ENCODE measurements around the gene BST2. TPM values are rescaled to one million over a fixed set of nuclear protein-coding genes. Genes with fewer than 3 reads are reported as not detected.

The BST2 gene
- total RNA-seq, 2 donors from 2014 or later: 150 to 282 TPM

DNA sequence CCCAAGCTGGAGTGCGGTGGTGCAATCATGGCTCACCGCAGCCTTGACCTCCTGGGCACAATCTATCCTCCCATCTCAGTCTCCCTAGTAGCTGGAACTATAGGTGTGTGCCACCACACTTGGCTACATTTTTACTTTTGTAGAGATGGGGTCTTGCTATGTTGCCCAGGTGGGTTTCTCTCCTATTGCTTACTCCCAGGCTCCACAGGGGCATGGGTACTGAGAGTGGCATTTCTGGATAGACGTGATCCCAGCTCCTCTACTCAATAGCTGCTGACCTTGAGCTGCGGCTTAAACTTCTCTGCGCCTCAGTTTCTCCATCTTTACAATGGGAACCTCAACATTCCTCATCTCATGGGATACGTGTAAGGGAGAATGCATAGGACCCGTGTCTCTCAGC lies 26.0 kb upstream of the BST2 start:
- no peaks in the 10 kb centered on the region for H3K9me3 Mint-ChIP-seq
- no peak for ATAC-seq

DNA sequence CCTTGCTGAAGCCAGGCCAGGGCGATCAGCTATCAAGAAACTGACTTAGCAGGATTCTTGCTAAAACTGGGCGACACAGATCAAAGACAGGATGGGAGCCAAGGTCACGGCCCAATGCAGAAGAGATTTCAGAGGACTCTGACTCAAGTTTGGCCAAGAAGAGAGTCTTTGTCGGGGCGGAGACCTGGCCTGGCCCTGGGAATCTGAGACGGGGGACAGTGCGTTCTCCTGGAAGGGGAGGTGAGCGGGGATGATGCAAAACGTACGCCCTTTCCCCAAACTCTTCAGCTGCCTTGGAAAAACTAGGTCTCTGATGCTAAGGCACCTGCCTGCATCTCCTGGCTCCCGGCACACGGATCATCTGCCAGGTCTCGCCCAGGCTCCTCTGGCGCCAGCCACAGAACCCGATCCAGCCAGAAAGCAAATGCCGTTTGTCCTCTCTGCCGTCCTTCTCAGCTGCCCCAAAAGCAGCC lies 24.2 kb upstream of the BST2 start:
- Mint-ChIP-seq H3K27ac (no peak overlapping the region), H3K36me3 (no peaks in the 10 kb centered on the region), H3K9me3 (no peaks in the 10 kb centered on the region), H3K27me3 (no peaks in the 10 kb centered on the region), H3K4me1 (ENCODE audit: low read depth in 2 of 2) (peaks cover 0 to 2% of the 10 kb centered on the region in 2 donors), H3K4me3 (no peak overlapping the region)
- DNase-seq (ENCODE audit: low spot score) (no peak), ATAC-seq (no peak)

More for the DNA sequence above, 26.0 kb upstream of the BST2 start:
- no peak overlapping the region for H3K4me3 Mint-ChIP-seq
- no peaks in the 10 kb centered on the region for H3K4me1 Mint-ChIP-seq (ENCODE audit: low read depth in 2 of 2)
- no peak overlapping the region for H3K27ac Mint-ChIP-seq
- no peaks in the 10 kb centered on the region for H3K27me3 Mint-ChIP-seq
- no peak for DNase-seq (ENCODE audit: low spot score)
- no peaks in the 10 kb centered on the region for H3K36me3 Mint-ChIP-seq

DNA sequence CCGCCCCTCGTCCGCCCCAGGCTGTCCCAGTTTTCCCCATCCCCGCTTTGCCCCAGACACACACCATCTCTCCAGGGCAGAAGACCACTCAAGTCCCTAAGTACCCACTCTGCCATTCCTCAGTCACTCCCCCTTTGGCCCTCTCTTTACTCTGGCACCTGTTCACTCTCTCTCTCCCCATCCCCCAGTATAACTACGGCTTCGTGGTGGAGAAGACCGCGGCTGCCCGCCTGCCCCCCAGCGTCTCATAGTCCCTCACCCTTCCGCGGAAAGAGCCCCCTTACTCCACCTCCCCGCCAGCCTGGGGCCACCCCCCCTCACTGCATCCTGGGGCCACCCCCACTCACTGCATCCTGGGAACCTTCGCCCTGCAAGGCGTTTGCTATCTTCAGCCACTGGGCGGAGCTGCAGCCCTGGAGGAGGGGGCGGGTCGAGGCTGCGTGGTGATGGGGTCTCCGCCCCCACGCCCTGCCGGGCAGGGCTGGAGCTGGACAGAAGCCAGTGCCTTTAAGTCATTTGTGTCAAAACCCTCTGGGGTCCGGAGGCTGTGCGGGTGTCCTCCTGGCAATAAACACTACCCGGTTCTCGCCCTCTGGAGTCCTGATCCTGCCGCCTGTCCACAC lies 19.4 kb upstream of the BST2 start:
- H3K4me1 Mint-ChIP-seq (ENCODE audit: low read depth in 2 of 2): peaks cover 0 to 13% of the 10 kb centered on the region in 2 donors
- H3K27ac Mint-ChIP-seq: no peak overlapping the region
- H3K4me3 Mint-ChIP-seq: no peak overlapping the region
- DNase-seq (ENCODE audit: low spot score) (no peak), ATAC-seq (peak; percentile 53 to 59)
- H3K36me3 Mint-ChIP-seq: no peaks in the 10 kb centered on the region
- no peaks in the 10 kb centered on the region for H3K27me3 Mint-ChIP-seq
- no peaks in the 10 kb centered on the region for H3K9me3 Mint-ChIP-seq

DNA sequence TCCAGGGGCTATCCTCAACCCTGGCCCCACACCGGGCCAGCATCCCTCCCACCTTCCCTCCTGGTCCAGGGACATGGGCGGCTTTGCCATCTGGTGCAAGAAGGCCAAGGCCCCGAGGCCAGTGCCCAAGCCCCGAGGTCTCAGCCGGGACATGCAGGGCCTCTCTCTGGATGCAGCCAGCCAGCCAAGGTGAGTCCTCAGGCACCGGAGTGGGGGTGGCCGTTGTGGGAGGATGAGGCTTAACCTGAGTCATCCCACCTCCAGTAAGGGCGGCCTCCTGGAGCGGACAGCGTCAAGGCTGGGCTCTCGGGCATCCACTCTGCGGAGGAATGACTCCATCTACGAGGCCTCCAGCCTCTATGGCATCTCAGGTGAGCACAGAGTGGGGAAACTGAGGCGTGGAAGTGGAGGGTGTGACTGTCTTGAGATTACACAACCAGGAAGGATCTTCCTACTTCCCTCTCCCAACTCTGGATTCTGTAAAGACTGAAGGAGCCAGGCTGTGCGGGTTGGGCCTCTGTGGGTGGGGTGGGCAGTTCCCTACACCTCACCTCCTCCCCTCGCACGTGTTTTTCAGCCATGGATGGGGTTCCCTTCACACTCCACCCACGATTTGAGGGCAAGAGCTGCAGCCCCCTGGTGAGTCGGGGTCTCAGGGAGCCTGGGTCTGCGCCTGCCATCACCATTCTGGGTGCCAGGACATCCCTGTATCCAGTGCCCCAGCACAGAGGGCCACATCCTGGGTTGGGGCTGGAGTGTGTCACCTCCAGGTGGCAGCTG lies 18.2 kb upstream of the BST2 start:
- peaks cover 9 to 19% of the 10 kb centered on the region in 2 donors for H3K4me1 Mint-ChIP-seq (ENCODE audit: low read depth in 2 of 2)
- H3K4me3 Mint-ChIP-seq: no peak overlapping the region
- DNase-seq (ENCODE audit: low spot score) (no peak), ATAC-seq (no peak)
- no peak overlapping the region for H3K27ac Mint-ChIP-seq
- no peaks in the 10 kb centered on the region for H3K9me3 Mint-ChIP-seq
- H3K36me3 Mint-ChIP-seq: no peaks in the 10 kb centered on the region
- H3K27me3 Mint-ChIP-seq: no peaks in the 10 kb centered on the region

DNA sequence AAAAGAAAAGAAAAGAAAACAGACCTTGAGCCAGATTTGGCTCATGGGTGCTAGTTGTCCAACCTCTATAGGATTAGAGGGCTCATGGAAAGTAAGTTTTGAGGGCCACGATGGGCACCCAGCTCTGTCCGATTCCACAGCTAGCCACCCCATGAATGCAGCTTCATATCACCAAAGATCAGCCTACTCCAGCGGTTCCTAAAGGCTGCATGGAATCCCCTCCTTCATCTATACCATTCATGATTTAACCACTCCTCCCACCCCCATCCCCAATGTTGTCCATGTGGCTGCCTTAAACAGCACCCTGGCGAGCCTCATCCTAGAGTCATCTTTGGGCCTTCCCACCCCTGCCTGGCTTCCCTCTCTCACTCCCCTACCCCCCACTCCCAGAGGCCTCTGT lies 16.5 kb upstream of the BST2 start:
- Mint-ChIP-seq H3K36me3 (no peaks in the 10 kb centered on the region), H3K27me3 (no peaks in the 10 kb centered on the region), H3K27ac (no peak overlapping the region), H3K9me3 (no peaks in the 10 kb centered on the region), H3K4me3 (no peak overlapping the region), H3K4me1 (ENCODE audit: low read depth in 2 of 2) (peaks cover 11 to 19% of the 10 kb centered on the region in 2 donors)
- ATAC-seq: no peak
- no peak for DNase-seq (ENCODE audit: low spot score)

DNA sequence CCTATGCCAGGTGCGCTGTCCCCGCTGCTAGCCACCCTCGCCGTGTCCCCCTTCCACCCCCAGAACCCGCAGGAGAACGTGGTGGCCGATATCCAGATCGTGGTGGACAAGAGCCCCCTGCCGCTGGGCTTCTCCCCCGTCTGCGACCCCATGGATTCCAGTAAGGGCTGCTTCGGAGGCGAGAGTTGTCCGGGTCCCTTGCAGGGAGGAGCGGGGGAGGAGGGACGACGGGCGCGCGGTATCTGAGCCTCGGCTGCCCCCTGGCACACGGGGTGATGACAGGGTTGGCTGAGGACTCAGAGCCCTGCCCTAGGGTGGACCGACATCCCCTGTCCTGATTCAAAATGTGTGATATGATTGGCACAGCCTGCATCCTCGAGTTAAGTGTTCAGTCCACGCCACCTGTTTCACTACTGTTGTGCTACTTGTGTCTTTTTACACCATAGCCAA lies 15.1 kb upstream of the BST2 start:
- peak; percentile 72 for DNase-seq (ENCODE audit: low spot score)
- peak overlapping the region; percentile 50 to 71 for H3K27ac Mint-ChIP-seq
- peak; percentile 59 to 62 for ATAC-seq

DNA sequence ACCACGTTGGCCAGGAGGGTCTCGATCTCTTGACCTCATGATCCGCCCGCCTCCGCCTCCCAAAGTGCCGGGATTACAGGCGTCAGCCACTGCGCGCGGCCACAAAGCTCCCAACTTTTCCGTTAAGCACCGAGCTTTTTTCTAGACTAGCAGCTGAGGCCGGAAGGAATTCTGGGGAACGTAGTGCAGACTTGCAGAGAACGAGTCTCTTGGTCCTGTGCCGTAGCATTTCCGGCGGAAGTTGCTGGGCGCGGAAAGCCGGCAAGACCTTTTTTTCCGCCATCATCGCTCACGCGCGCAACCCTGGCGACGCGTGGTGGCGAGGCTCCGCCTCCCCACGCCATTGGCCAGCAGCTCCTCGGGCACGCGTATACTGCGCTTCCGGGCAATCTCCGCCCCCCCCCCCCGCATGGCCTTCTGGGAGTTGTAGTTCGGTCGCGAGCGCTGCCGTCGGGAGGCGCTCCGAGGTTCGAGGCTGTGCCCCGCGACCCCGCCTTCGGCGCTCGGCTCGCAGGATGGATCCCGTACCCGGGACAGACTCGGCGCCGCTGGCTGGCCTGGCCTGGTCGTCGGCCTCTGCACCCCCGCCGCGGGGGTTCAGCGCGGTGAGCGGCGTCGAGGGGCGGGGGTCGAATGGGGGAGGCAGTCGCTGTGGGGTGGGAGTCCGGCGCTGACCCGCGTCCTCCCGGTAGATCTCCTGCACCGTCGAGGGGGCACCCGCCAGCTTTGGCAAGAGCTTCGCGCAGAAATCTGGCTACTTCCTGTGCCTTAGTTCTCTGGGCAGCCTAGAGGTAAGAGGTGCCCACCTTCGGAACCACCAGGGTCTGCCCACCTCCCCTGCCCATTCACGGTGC lies 14.4 kb upstream of the BST2 start, which contains the start of gene MVB12A:
TSS of gene MVB12A (plus strand) at position 427 of the 854 bp plus-strand sequence. CDS start at position 516, 89 bp downstream.
- Mint-ChIP-seq H3K27ac (peak within 1 kb of the TSS; percentile 71 to 98), H3K9me3 (no peaks in the 10 kb centered on the region), H3K4me1 (ENCODE audit: low read depth in 2 of 2) (peaks cover 14 to 19% of the 10 kb centered on the region in 2 donors), H3K36me3 (peaks cover 8% of the 10 kb centered on the region), H3K27me3 (no peaks in the 10 kb centered on the region), H3K4me3 (peak within 1 kb of the TSS; percentile 91)
- ATAC-seq: peak; percentile 96 to 99
- DNase-seq (ENCODE audit: low spot score): peak; percentile 96

More for the DNA sequence above, 15.1 kb upstream of the BST2 start:
- Mint-ChIP-seq H3K36me3 (peaks cover 3% of the 10 kb centered on the region), H3K4me3 (peak overlapping the region; percentile 91), H3K27me3 (no peaks in the 10 kb centered on the region), H3K4me1 (ENCODE audit: low read depth in 2 of 2) (peaks cover 14 to 19% of the 10 kb centered on the region in 2 donors), H3K9me3 (no peaks in the 10 kb centered on the region)

DNA sequence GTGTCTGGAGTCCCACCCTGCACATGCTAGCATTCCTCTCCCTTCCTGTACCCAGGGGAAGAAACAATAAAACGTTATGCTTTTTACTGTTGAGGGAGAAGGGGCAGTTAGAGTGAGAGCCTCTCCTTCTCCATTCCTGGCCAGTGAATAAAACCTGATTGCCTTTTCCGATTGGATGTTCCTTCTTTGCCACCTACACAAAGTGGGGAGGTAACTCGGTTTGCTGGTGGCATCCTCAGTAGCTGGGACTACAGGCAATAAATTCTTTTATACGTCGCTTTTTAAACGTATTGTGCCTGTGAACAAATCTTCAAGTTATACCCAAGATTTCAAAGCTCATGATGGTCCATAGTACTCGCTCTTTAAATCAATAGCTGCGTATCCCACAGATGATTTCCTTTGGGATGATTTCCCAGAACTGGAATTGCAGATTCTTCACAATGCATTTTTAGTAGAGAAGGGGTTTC lies 13.8 kb upstream of the BST2 start:
- H3K4me1 Mint-ChIP-seq (ENCODE audit: low read depth in 2 of 2): peaks cover 14 to 16% of the 10 kb centered on the region in 2 donors
- no peak for DNase-seq (ENCODE audit: low spot score)
- H3K9me3 Mint-ChIP-seq: no peaks in the 10 kb centered on the region
- peaks cover 8% of the 10 kb centered on the region for H3K36me3 Mint-ChIP-seq
- no peaks in the 10 kb centered on the region for H3K27me3 Mint-ChIP-seq
- no peak for ATAC-seq
- peak overlapping the region; percentile 71 to 98 for H3K27ac Mint-ChIP-seq
- peak overlapping the region; percentile 91 for H3K4me3 Mint-ChIP-seq

DNA sequence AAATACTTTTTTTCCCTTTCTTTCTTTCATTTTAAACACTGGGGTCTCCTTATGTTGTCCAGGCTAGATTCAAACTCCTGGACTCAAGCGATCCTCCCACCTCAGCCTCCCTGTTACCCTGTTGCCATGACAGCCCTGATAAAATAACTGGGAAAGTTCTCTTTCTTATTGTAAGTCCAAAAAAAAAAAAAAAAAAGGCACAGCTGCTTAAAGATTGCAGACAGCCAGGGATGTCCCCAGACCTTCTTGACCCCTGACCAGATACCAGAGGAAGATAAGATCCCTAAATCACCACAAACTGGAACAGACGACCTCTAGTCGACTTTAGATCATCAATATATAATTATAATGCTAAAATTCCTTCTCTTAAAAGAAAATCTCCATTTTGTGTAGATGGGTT lies 13.3 kb upstream of the BST2 start:
- H3K27ac Mint-ChIP-seq: peak overlapping the region; percentile 71 to 98
- no peaks in the 10 kb centered on the region for H3K9me3 Mint-ChIP-seq
- DNase-seq (ENCODE audit: low spot score): no peak
- peak overlapping the region; percentile 91 for H3K4me3 Mint-ChIP-seq
- H3K27me3 Mint-ChIP-seq: no peaks in the 10 kb centered on the region
- H3K36me3 Mint-ChIP-seq: peaks cover 8% of the 10 kb centered on the region
- H3K4me1 Mint-ChIP-seq (ENCODE audit: low read depth in 2 of 2): peaks cover 14 to 16% of the 10 kb centered on the region in 2 donors
- no peak for ATAC-seq

DNA sequence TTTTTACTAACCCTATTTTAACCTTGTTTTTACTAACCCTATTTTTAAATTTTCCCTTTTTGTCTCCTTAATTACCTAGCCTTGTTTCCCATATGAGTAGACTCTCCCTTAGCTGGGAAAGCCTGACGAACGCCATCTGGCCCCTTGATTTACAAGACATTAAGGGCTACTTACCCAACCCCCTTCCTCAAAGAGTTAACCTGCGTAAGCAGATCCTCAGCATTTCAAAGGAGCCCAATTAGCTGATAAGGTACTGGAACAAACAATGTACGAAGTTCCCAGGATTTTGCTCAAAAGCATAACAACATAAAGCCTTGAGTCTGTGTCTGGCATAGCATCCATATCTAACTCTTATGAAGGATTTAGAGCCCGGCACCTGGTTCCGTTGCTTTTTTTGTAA lies 9.7 kb upstream of the BST2 start:
- H3K27ac Mint-ChIP-seq: peak overlapping the region in 1 of 2 donors; percentile 16
- H3K27me3 Mint-ChIP-seq: no peaks in the 10 kb centered on the region
- H3K4me3 Mint-ChIP-seq: no peak overlapping the region
- ATAC-seq: no peak
- DNase-seq (ENCODE audit: low spot score): no peak
- no peaks in the 10 kb centered on the region for H3K9me3 Mint-ChIP-seq
- peaks cover 21 to 23% of the 10 kb centered on the region in 2 donors for H3K4me1 Mint-ChIP-seq (ENCODE audit: low read depth in 2 of 2)
- peaks cover 15% of the 10 kb centered on the region for H3K36me3 Mint-ChIP-seq

DNA sequence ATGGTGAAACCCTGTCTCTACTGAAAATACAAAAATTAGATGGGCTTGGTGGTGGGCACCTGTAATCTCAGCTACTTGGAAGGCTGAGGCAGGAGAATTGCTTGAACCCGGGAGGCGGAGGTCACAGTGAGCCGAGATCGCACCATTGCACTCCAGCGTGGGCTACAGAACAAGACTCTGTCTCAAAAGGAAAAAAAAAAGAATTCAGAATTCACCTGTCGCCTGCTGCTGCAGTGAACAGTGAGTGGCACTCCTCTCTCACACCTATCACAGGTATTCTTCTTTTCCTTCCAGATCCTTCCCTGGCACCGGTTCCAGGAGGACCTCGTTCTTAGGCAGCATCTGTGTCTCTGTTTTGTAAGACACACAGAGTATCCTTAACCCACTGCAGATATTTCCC lies 8.7 kb upstream of the BST2 start:
- ATAC-seq: no peak
- DNase-seq (ENCODE audit: low spot score): no peak
- Mint-ChIP-seq H3K36me3 (peaks cover 15% of the 10 kb centered on the region), H3K4me1 (ENCODE audit: low read depth in 2 of 2) (peaks cover 16 to 18% of the 10 kb centered on the region in 2 donors), H3K27ac (no peak overlapping the region), H3K9me3 (no peaks in the 10 kb centered on the region), H3K27me3 (no peaks in the 10 kb centered on the region), H3K4me3 (no peak overlapping the region)

DNA sequence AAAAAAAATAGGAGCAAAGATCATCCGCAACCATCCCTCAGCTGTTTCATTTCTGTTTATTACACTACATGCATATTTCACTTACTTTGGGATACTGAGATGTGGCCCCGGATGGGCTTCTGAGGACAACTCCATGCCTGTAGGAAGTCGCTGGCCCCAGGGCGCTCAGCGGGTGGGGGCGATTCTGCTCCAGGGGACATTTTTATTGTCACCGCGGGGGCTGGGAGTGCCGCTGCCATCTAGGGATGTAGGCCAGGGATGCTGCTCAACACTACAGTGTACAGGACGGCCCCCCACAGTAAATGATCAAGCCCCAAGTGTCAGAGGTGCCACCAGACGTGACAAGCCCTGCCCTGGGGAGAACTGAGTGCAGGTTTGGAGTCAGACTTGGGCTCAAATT lies 6.4 kb upstream of the BST2 start:
- DNase-seq (ENCODE audit: low spot score) (no peak), ATAC-seq (no peak)
- no peaks in the 10 kb centered on the region for H3K27me3 Mint-ChIP-seq
- no peaks in the 10 kb centered on the region for H3K9me3 Mint-ChIP-seq
- H3K27ac Mint-ChIP-seq: peak overlapping the region in 1 of 2 donors; percentile 41
- H3K4me3 Mint-ChIP-seq: no peak overlapping the region
- peaks cover 15% of the 10 kb centered on the region for H3K36me3 Mint-ChIP-seq
- H3K4me1 Mint-ChIP-seq (ENCODE audit: low read depth in 2 of 2): peaks cover 20 to 21% of the 10 kb centered on the region in 2 donors

DNA sequence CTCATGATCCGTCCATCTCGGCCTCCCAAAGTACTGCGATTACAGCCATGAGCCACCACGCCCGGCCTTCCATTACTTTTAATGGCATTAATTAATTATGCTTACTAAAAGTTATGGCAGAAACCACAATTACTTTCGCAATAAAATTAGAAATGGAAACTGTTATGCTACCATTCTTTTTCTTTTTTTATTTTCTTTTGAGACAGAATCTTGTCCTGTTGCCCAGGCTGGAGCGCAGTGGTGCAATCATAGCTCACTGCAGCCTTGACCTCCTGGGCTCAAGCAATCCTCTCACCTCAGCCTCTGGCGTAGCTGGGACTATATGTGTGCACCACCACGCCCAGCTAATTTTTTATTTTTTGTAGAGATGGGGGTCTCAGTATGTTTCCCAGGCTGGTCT lies 4.6 kb upstream of the BST2 start:
- Mint-ChIP-seq H3K4me3 (no peak overlapping the region), H3K9me3 (no peaks in the 10 kb centered on the region), H3K36me3 (peaks cover 8% of the 10 kb centered on the region), H3K27ac (peak overlapping the region in 1 of 2 donors; percentile 48), H3K27me3 (no peaks in the 10 kb centered on the region), H3K4me1 (ENCODE audit: low read depth in 2 of 2) (peaks cover 26 to 36% of the 10 kb centered on the region in 2 donors)
- ATAC-seq (no peak), DNase-seq (ENCODE audit: low spot score) (no peak)

All from natural killer cell treated with Interleukin-12 subunit alpha and Interleukin-12 subunit beta and Interleukin-15 and Interleukin-18, amount 100 ng/mL, for 72 hours (primary cell).